Epithelial cell of proximal tubule (primary cell): ENCODE measurements around the gene MTCH1. TPM values are rescaled to one million over a fixed set of nuclear protein-coding genes. Genes with fewer than 3 reads are reported as not detected.

ENCODE experiments used
- DNase-seq: peaks from one replicate; pipeline ENCODE4 v3.0.0-alpha.2; 2011; ENCODE audit warnings: low read depth
- H3K4me3 ChIP-seq: 2 replicates; pipeline ENCODE4 v1.5.1; 2011; ENCODE audit warnings: low read depth, mild to moderate bottlenecking, low read length
- total RNA-seq: library from RNA; depleted of rRNA; stranded (reverse); fragments of >200 nt; gene quantifications from 2 replicates; pipeline ENCODE4 v1.2.3, GENCODE V29; 2015
- TF ChIP-seq, protein P1 (sequence below): conservative IDR thresholded peaks from 2 replicates; pipeline ENCODE4 v1.5.1; 2012; ENCODE audit warnings: low read depth, mild to moderate bottlenecking, low read length

MTCH1 gene
- total RNA-seq, 1 donor from 2014 or later, result 235 TPM

DNA sequence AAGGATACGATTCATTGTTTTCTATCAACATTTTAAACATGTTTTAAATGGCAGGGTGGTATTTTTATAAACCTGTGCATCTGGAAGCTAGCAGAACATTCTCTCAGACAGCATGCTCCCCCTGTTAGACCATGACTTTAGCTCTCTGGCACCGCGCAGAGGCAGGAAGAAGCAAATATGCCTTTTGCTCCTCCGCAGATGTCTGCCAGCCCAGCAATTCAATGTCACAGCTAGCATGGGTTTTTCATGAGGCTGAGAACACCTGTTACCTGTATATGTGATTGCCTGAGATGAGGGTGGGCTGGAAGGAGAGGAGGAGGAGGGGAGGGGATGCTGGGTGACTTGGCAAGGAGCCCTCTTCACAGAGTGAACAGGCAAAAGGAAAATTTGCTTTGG is 6.7 kb downstream of the MTCH1 start:
- TF ChIP-seq, protein P1, sequence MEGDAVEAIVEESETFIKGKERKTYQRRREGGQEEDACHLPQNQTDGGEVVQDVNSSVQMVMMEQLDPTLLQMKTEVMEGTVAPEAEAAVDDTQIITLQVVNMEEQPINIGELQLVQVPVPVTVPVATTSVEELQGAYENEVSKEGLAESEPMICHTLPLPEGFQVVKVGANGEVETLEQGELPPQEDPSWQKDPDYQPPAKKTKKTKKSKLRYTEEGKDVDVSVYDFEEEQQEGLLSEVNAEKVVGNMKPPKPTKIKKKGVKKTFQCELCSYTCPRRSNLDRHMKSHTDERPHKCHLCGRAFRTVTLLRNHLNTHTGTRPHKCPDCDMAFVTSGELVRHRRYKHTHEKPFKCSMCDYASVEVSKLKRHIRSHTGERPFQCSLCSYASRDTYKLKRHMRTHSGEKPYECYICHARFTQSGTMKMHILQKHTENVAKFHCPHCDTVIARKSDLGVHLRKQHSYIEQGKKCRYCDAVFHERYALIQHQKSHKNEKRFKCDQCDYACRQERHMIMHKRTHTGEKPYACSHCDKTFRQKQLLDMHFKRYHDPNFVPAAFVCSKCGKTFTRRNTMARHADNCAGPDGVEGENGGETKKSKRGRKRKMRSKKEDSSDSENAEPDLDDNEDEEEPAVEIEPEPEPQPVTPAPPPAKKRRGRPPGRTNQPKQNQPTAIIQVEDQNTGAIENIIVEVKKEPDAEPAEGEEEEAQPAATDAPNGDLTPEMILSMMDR, result peak; percentile 50
- no peak for DNase-seq

DNA sequence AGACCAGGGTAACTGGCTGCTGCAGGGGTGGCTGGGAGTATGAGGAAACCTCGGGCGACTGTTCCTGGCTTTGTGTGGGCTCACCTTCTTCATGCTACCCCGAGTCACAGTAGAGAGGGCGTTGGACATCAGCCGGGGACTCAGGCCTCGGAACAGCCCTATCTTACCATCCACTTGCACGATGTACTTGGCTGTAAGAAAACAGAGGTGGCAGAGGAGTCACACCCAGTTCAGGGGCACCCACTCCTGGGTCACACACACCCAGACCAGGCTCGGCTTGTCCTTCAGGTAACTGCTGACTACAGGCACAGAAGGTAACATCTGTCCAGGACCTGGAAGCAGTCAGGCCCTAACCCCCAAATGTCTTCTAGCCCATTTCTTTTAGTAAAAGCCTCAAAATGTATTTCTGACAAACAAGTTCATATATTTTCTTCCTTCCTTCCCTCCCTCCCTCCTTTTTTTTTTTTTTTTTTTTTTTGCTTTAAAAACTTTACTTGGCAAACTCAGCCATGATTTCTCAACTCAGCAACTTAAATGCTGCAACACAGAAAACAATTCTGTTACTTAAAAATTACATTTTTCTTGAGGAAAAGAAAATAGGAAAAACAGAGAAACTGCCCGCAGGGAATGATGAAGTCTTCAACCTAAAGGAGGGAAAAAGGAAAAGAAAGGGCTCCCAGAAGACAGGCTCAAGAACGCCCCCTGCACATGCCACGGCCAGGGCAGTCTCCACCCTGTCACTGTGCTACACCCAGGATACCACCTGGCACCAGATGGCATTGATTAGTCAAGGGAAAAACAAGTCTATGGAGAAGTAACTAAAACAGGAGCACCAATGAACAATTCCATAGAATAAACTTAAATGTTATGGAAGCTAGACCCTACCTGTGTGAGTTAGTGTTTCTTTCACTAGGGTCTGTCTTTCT is 7.3 kb downstream of the MTCH1 start:
- TF ChIP-seq, protein P1, result no peak
- no peak for DNase-seq
- H3K4me3 ChIP-seq, result no peak overlapping the region

More for the DNA sequence above, 6.7 kb downstream of the MTCH1 start:
- H3K4me3 ChIP-seq, result no peak overlapping the region

DNA sequence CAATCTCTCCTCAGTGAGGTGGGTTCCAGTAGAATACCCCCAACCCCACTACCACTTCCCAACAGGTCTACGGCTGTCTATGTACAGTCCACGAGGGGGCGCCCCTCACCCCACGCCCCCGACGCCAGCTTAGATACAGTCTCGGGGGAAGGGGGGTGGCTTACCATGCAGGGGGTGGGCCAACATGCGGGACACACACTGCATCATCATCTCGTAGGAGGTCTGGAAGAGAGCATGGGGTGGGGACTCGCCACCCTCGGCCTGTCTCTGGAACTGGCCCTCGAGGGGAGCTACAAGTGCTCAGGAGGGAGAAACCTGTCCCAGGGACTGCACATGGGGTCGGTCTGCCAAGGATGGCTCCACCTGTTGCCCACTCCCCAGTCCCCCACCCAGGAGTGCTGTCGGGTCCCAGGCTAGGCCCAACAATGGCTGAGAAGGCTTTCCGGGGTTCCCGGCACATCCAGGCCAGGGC is 8.5 kb downstream of the MTCH1 start:
- TF ChIP-seq, protein P1, result peak; percentile 63
- DNase-seq, result no peak
- no peak overlapping the region for H3K4me3 ChIP-seq

DNA sequence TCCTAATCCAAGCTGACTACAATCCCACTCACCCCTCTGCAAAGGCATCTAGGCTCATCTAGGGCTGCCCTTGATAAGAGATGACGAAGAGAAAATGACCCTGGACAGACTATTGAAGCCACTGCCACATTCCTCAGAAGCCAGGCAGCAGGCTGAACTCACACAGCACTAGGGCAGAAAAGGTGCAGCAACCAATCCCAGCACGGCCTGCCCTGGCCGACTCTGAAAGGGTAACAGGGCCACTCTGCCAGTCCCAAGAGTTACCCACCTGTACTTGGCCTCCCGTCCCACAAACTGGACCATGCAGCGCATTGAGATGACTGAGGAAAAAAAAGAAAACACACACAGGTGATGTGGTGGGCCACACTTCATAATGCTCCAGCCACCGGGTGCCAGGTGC is 9.1 kb downstream of the MTCH1 start:
- no peak for DNase-seq
- TF ChIP-seq, protein P1, result no peak
- H3K4me3 ChIP-seq, result no peak overlapping the region

DNA sequence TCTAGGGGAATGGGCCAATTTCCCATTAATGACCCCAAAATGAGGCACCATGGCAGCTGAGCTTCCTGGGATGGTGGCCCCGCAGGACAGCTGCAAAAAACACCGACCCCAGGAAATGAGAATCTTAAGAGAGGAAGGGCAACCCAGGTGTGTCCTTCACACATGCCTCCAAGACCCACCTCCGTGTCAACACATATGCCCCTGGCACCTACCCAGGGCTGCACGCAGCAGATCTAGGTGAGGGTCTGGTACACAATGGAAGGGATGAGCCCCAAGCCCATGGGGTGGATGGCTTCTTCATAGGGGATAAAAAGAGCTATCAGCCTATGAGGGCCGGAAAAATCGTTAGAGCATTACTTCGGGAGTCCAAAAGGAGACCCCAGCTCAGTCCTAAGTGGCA is 9.5 kb downstream of the MTCH1 start:
- TF ChIP-seq, protein P1, result no peak
- H3K4me3 ChIP-seq, result no peak overlapping the region
- DNase-seq, result no peak

DNA sequence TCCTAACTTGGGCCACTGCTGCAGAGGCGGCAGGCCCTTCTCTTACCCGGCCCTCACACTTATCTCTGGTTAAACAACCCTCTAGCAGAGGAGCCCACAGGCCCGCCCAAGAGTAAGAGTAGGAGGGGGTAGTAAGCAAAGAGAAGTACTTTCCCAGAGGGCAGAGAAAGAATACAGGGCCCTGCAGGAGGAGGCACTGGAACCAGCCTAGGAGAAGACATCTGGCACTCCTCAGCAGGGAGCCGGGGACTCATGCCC is 10.1 kb downstream of the MTCH1 start:
- no peak for DNase-seq
- TF ChIP-seq, protein P1, result no peak

More for the DNA sequence above, 10.1 kb downstream of the MTCH1 start:
- no peak overlapping the region for H3K4me3 ChIP-seq
